NCI-H1694 (cell line): ENCODE measurements around the gene ETS1.

Source experiments
- DNase-seq: peaks from one replicate; lab custom pipeline; 2025; lab: John Stamatoyannopoulos, UW

Gene ETS1

GRCh38 chr11:128618603-128619002 lies 31.2 kb upstream of the ETS1 start:
- DNase-seq = no peak

- DNase-seq = no peak
These were observed 28.8 kb upstream of the ETS1 start for GRCh38 chr11:128616161-128616560.

GRCh38 chr11:128615612-128616011 lies 28.3 kb upstream of the ETS1 start:
- no peak for DNase-seq

- no peak for DNase-seq
These were observed 27.7 kb upstream of the ETS1 start for GRCh38 chr11:128615076-128615475.

- DNase-seq = no peak
These were observed 26.7 kb upstream of the ETS1 start for GRCh38 chr11:128614026-128614425.

GRCh38 chr11:128613300-128613995 lies 26.1 kb upstream of the ETS1 start:
- no peak for DNase-seq

- DNase-seq = no peak
These were observed 23.6 kb upstream of the ETS1 start for GRCh38 chr11:128610721-128611617.

GRCh38 chr11:128609785-128610184 lies 22.4 kb upstream of the ETS1 start:
- DNase-seq = no peak

- no peak for DNase-seq
These were observed 21.5 kb upstream of the ETS1 start for GRCh38 chr11:128608746-128609407.

- DNase-seq = no peak
These were observed 20.5 kb upstream of the ETS1 start for GRCh38 chr11:128607819-128608218.

GRCh38 chr11:128604723-128605122 lies 17.4 kb upstream of the ETS1 start:
- DNase-seq = no peak

GRCh38 chr11:128603752-128604414 lies 16.5 kb upstream of the ETS1 start:
- no peak for DNase-seq

- no peak for DNase-seq
These were observed 15.8 kb upstream of the ETS1 start for GRCh38 chr11:128603003-128603696.

GRCh38 chr11:128599729-128600128 lies 12.4 kb upstream of the ETS1 start:
- no peak for DNase-seq

GRCh38 chr11:128598506-128599150 lies 11.3 kb upstream of the ETS1 start:
- DNase-seq = no peak

- DNase-seq = no peak
These were observed 10.7 kb upstream of the ETS1 start for GRCh38 chr11:128598096-128598495.

GRCh38 chr11:128597209-128597608 lies 9.9 kb upstream of the ETS1 start:
- DNase-seq = no peak

GRCh38 chr11:128596250-128596649 lies 8.9 kb upstream of the ETS1 start:
- DNase-seq = no peak

GRCh38 chr11:128595775-128596174 lies 8.4 kb upstream of the ETS1 start:
- DNase-seq = no peak

- DNase-seq = no peak
These were observed 7.9 kb upstream of the ETS1 start for GRCh38 chr11:128595221-128595620.

- no peak for DNase-seq
These were observed 6.9 kb upstream of the ETS1 start for GRCh38 chr11:128594226-128594625.
